Medulla oblongata (tissue), 1 donor: ENCODE data around the gene GPR27.

Experiments used
- DNase-seq: peaks from one replicate; pipeline ENCODE4 v3.0.0-alpha.2; 2015; ENCODE audit errors: extremely low spot score

GPR27 gene

GRCh38 chr3:71753701-71754609 lies at the start of gene GPR27:
TSS of gene GPR27 (plus strand) at chr3:71753855. CDS start at chr3:71754050, 195 bp downstream.
- no peak for DNase-seq

- DNase-seq, result no peak
These were observed 48.7 kb upstream of the GPR27 start for GRCh38 chr3:71704915-71705314.

GRCh38 chr3:71705681-71706080 lies 48.0 kb upstream of the GPR27 start:
- no peak for DNase-seq

GRCh38 chr3:71707595-71707994 lies 46.1 kb upstream of the GPR27 start:
- DNase-seq, result no peak

- DNase-seq, result peak; percentile 75
These were observed 45.1 kb upstream of the GPR27 start for GRCh38 chr3:71708476-71709105.

GRCh38 chr3:71709908-71710511 lies 43.6 kb upstream of the GPR27 start:
- DNase-seq, result no peak

GRCh38 chr3:71710906-71711494 lies 42.7 kb upstream of the GPR27 start:
- DNase-seq, result peak; percentile 79

GRCh38 chr3:71713041-71713440 lies 40.6 kb upstream of the GPR27 start:
- DNase-seq, result no peak

- no peak for DNase-seq
These were observed 39.1 kb upstream of the GPR27 start for GRCh38 chr3:71714595-71714994.

- DNase-seq, result no peak
These were observed 35.6 kb upstream of the GPR27 start for GRCh38 chr3:71718072-71718471.

- DNase-seq, result no peak
These were observed 32.7 kb upstream of the GPR27 start for GRCh38 chr3:71721002-71721401.

- no peak for DNase-seq
These were observed 32.0 kb upstream of the GPR27 start for GRCh38 chr3:71721651-71722157.

- DNase-seq, result no peak
These were observed 31.0 kb upstream of the GPR27 start for GRCh38 chr3:71722693-71723092.

GRCh38 chr3:71723452-71724170 lies 30.0 kb upstream of the GPR27 start:
- no peak for DNase-seq

GRCh38 chr3:71724171-71724453 lies 29.5 kb upstream of the GPR27 start:
- DNase-seq, result no peak

GRCh38 chr3:71724584-71725270 lies 28.9 kb upstream of the GPR27 start:
- DNase-seq, result no peak

- no peak for DNase-seq
These were observed 28.2 kb upstream of the GPR27 start, which contains the start of gene EIF4E3 for GRCh38 chr3:71725271-71725991. TSS of gene EIF4E3 (minus strand) at chr3:71725402. CDS start at chr3:71725367, 35 bp downstream.

- no peak for DNase-seq
These were observed 27.5 kb upstream of the GPR27 start for GRCh38 chr3:71726146-71726545.

GRCh38 chr3:71728632-71729342 lies 24.9 kb upstream of the GPR27 start:
- no peak for DNase-seq

GRCh38 chr3:71732637-71733036 lies 21.0 kb upstream of the GPR27 start:
- DNase-seq, result no peak
